Calu3 (cell line): ENCODE data around the gene SERPING1. TPM values are rescaled to one million over a fixed set of nuclear protein-coding genes. Genes with fewer than 3 reads are reported as not detected.

ENCODE experiments used
- BruUV-seq: library from RNA; stranded (reverse); fragments of 400-500 nt; replicated peaks from 2 replicates; lab custom pipeline; 2021; lab: Mats Ljungman, UMichigan
- CTCF ChIA-PET: fragments of 300-600 bp; sonication (Branson Sonifier 250); formaldehyde crosslinking; loops from one replicate; lab custom pipeline; 2022; ENCODE audit warnings: antibody characterized with exemption; lab: Charles Lee
- DNase-seq: peaks from one replicate; pipeline ENCODE4 v3.0.0; 2022
- H3K27ac Mint-ChIP-seq: one replicate; pipeline ENCODE4 v1.8.0; 2022; ENCODE audit warnings: mixed read lengths; ENCODE audit not compliant: unreplicated experiment
- H3K27me3 Mint-ChIP-seq: one replicate; pipeline ENCODE4 v1.8.0; 2022; ENCODE audit warnings: mixed read lengths; ENCODE audit not compliant: unreplicated experiment
- H3K36me3 Mint-ChIP-seq: one replicate; pipeline ENCODE4 v1.8.0; 2022; ENCODE audit warnings: mild to moderate bottlenecking, moderate library complexity, mixed read lengths; ENCODE audit not compliant: insufficient read depth, unreplicated experiment
- H3K4me1 Mint-ChIP-seq: one replicate; pipeline ENCODE4 v1.8.0; 2022; ENCODE audit warnings: mild to moderate bottlenecking, low read depth, mixed read lengths; ENCODE audit not compliant: unreplicated experiment
- H3K4me3 Mint-ChIP-seq: one replicate; pipeline ENCODE4 v1.8.0; 2022; ENCODE audit warnings: mild to moderate bottlenecking, low read depth, moderate library complexity, mixed read lengths; ENCODE audit not compliant: unreplicated experiment
- H3K9me3 Mint-ChIP-seq: one replicate; pipeline ENCODE4 v1.8.0; 2022; ENCODE audit warnings: low read depth, mixed read lengths; ENCODE audit not compliant: unreplicated experiment
- CTCF ChIP-seq: fragments of 200-600 bp; IDR thresholded peaks from one replicate; pipeline ENCODE4 v1.8.0; 2022; ENCODE audit warnings: antibody characterized with exemption; ENCODE audit not compliant: unreplicated experiment
- intact Hi-C: fragments of 100-400 bp; cut with micrococcal nuclease; formaldehyde crosslinking; loops from one replicate; pipeline ENCODE4 v1.10.0; 2022; ENCODE audit not compliant: unreplicated experiment
- total RNA-seq: library from RNA; stranded (reverse); gene quantifications from 2 replicates; pipeline ENCODE4 v1.2.3, GENCODE V29; 2022

The SERPING1 gene
- total RNA-seq, 1 experiment from 2014 or later: 61.8 TPM

GRCh38 chr11:57639321-57640067, 42.0 kb downstream of the SERPING1 start:
- Mint-ChIP-seq H3K4me1 (no peaks in the 10 kb centered on the region), H3K9me3 (no peaks in the 10 kb centered on the region), H3K27ac (no peak overlapping the region), H3K27me3 (peaks cover 38% of the 10 kb centered on the region), H3K4me3 (peak overlapping the region; percentile 74), H3K36me3 (peaks cover 12% of the 10 kb centered on the region)
- CTCF ChIA-PET: interaction anchor here (0.6 to 3.5 kb wide), 4 partner anchors 44 to 189 kb away, joined by 3 to 62 read pairs (median 4); partner anchors contain the start of gene UBE2L6
- BruUV-seq: no TSS peak
- no peak for TF ChIP-seq CTCF
- DNase-seq: no peak
- intact Hi-C loops: loop anchor here (2.0 to 10.0 kb wide), 2 partner anchors 181 to 875 kb away; no protein-coding TSS in a partner anchor

- no TSS peak for BruUV-seq
- Mint-ChIP-seq H3K4me3 (no peak overlapping the region), H3K27ac (no peak overlapping the region), H3K4me1 (peaks cover 5% of the 10 kb centered on the region), H3K27me3 (peaks cover 35% of the 10 kb centered on the region), H3K9me3 (no peaks in the 10 kb centered on the region), H3K36me3 (peaks cover 12% of the 10 kb centered on the region)
- no peak for TF ChIP-seq CTCF
- intact Hi-C loops: loop anchor here (2.0 to 10.0 kb wide), 2 partner anchors 181 to 875 kb away; no protein-coding TSS in a partner anchor
- CTCF ChIA-PET: interaction anchor here (0.9 to 3.5 kb wide), 9 partner anchors 17 to 294 kb away, joined by 3 to 62 read pairs (median 8); partner anchors contain the start of genes CLP1 and UBE2L6
- no peak for DNase-seq
Measured at GRCh38 chr11:57640068-57640800, 42.7 kb downstream of the SERPING1 start.

- peaks cover 44% of the 10 kb centered on the region for H3K27me3 Mint-ChIP-seq
- no peak overlapping the region for H3K4me3 Mint-ChIP-seq
- peaks cover 12% of the 10 kb centered on the region for H3K4me1 Mint-ChIP-seq
- H3K27ac Mint-ChIP-seq: no peak overlapping the region
- H3K9me3 Mint-ChIP-seq: no peaks in the 10 kb centered on the region
- intact Hi-C loops: loop anchor here (1.0 to 10.0 kb wide), 5 partner anchors 73 to 874 kb away; no protein-coding TSS in a partner anchor
- CTCF ChIA-PET: interaction anchor here (0.5 to 3.5 kb wide), 17 partner anchors 16 to 295 kb away, joined by 3 to 62 read pairs (median 4); partner anchors contain the start of genes CLP1, TIMM10 and UBE2L6
- DNase-seq: peak; percentile 42
- H3K36me3 Mint-ChIP-seq: peaks cover 12% of the 10 kb centered on the region
- no TSS peak for BruUV-seq
- TF ChIP-seq CTCF: peak; percentile 30
Measured at GRCh38 chr11:57641011-57641807, 43.7 kb downstream of the SERPING1 start.

DNA sequence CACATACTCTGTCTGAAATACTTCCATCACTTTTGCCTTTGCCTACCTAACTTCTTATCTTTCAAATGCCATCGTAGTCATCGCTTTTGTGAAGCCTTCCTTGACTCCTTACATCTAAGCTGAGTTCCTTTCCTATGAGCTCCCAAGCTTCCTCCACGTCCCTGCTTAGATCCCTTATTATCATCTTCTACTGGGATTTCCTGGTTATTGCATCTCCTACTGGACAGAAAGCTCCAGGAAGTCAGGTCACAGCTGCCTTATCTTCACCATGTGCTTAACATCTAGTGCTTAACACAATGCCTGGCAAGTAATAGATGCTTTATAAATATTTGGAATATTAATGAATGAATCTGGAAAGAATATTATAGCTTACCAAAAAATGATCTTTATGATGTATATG, 46.3 kb downstream of the SERPING1 start:
- intact Hi-C loops: loop anchor here (10.0 kb wide), 1 partner anchor 871 kb away; no protein-coding TSS in a partner anchor
- H3K27ac Mint-ChIP-seq: no peak overlapping the region
- H3K4me3 Mint-ChIP-seq: no peak overlapping the region
- peaks cover 22% of the 10 kb centered on the region for H3K4me1 Mint-ChIP-seq
- CTCF ChIA-PET: interaction anchor here (0.6 to 1.9 kb wide), 8 partner anchors 34 to 930 kb away, joined by 3 to 21 read pairs (median 4); partner anchors contain the start of gene UBE2L6
- no peak for DNase-seq
- BruUV-seq: no TSS peak
- no peaks in the 10 kb centered on the region for H3K9me3 Mint-ChIP-seq
- H3K36me3 Mint-ChIP-seq: peaks cover 2% of the 10 kb centered on the region
- peaks cover 59% of the 10 kb centered on the region for H3K27me3 Mint-ChIP-seq
- no peak for TF ChIP-seq CTCF
